ENCODE results near the gene RIMS4.
A peak's percentile ranks its signal among the peaks of the same experiment; 100 is the strongest.
"Not testable (repeated sequence)": the region's sequence is repeated elsewhere in the genome, so short reads cannot be mapped to it uniquely, and the experiment has no call there.

Gene RIMS4

DNA sequence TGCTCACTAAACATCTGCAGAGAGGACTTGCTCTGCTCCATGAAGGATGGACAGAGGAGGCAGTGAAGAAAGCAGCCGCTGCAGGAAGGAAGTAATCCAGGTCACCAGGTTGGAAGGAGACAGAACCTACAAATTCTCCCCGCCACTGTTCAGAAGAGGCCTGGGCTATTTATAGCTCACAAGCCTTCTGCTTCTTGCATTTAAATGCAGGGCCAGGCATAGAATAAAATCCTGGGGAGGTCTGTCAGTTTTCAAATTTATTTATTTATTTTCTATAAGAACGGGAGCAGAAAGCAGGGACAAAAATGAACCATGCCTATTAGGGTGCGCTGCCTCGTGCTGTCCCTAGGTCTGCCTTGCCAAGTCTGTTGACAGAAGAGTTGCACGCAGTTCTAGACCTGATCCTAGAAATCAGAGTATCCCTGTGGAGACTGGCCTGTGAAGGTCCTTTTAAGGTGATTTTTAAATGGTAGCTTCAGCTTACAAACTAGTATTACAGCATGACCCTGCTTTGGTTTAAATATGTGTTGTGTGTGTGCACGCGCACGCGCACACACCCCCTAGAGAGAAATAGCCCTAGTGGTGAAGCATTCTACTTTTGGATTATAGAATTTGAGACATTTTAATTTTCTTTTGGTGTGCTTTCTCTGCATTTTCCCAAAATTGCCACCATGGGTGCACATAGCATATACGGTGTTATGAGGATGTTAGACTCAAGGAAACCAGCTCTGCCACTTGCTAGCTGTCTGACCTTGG, 19.5 kb downstream of the RIMS4 start:
- no peak for DNase-seq

DNA sequence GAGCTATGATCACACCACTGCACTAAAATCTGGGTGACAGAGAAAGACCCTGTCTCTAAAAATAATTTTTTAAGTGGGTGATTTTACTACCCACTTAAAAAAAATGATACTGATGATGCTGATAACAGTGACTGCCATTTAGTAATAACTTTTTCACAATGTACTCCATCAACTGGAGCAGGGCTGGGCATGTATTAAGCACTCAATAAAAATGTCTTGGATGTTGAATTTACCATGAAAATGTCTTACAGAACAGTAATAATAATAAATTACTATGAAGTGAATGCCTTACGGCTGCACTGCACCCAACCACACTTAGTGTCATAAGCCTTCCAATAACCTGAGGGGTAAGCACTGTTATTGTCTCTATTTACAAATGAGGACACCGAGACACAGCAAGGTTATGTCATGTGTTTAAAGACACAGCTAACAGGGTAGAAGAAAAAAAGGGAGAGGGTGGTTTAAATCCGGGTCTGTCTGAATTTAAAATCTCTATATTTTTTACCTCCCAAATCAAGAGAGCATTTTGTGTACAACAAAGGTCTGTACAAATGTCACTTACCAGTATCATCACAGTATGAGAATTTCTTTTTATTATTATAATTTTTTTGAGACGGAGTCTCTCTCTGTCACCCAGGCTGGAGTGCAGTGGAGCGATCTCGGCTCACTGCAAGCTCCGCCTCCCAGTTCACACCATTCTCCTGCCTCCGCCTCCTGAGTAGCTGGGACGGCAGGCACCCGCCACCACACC, 21.5 kb downstream of the RIMS4 start:
- DNase-seq = no peak

- no peak for DNase-seq
These were observed 23.0 kb downstream of the RIMS4 start for GRCh38 chr20:44787299-44787698.

GRCh38 chr20:44785768-44786167, 24.6 kb downstream of the RIMS4 start:
- DNase-seq = no peak

GRCh38 chr20:44784688-44785087, 25.7 kb downstream of the RIMS4 start:
- DNase-seq = no peak

DNA sequence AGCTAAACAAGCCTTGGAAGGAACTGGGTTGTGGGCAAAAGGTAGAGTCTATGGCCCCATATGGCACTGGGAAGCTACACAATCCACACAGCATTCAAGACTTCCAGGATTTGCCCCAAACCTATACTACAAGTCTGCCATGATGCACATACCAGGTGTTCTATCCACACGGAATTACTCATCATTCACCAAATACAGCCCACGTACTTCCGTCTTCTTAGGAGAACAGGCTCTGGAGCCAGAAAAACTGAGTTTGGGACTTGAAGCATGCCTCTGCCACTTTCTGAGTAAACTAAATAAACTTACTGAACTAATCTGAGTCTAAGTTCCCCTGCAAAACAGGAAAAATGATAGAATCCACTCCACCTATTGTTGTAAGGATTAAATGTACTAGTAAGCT, 28.6 kb downstream of the RIMS4 start:
- DNase-seq = no peak

GRCh38 chr20:44781118-44781517, 29.2 kb downstream of the RIMS4 start:
- no peak for DNase-seq

DNA sequence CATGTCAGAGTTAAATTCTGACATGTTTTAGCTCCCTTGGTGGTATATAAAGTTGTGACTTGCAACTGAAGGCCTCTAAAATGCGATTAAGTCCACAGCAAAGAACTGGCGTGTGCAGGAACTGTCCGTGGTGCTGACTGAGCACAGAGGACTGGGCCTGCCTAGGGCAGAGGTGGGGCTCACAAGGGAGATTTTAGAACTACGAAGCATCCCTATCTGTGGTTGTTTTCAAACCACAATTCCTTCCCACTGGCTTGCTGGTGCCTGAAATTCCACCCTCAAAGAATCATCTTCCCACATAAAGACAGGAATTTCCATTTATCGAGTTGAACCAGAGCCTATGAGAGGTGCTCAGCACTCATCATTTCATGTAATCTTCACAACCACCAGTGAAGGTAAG, 30.1 kb downstream of the RIMS4 start:
- peak; percentile 15 for DNase-seq

GRCh38 chr20:44776980-44777379, 33.4 kb downstream of the RIMS4 start:
- DNase-seq = no peak

DNA sequence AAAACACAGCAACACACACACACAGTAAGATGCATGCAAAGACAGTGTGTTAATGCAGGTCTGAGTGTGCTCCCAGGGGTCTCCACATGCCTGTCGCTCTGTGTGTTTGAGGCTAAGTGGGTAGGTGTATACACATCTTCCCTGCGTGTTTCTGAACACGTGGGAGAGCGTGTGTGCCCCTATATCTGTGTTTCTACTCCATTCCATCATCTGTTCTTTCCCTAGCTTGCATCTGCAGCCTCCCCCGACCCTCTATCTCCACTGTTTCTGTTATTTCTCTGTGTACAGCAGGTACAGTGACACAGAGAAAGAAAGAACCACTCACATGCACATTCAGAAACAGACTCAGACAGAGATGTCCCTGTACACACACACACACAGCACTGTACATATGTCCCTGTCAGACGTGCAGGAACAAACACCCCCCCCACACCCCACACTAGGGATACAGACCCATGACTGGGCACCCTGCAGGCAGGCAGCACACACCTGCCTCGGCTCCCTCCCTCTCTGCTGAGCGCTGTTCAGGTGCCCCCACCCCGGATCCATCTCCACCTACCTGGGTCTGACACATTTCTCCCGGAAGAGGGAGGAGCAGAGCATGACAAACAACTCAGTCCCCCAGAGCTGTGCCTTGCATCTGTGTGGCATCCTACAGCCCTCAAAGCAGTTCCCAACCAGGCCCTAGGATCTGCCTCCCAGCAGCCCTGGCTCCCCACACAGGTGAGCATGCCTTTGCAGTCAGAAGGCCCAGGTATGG, 37.1 kb downstream of the RIMS4 start:
- no peak for DNase-seq

DNA sequence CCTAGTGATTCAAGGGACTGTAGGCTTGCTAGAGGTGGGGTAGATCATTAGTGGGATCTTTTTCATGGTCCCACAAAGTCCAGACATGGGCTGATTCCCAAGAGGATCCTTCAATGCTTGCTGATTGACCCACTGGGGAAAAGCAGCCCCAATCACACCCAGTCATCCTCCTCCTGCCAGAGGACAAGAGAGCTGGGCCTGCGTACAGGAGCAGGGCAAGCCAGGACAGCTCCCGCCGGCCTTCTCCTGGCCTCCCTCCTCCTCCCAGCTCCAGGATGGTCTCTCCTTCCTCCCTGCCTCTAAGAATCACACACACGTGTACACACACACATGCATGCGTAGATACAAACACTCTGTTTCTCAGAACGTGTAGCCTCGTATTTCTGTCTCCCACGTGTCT, 37.7 kb downstream of the RIMS4 start:
- DNase-seq = no peak

- no peak for DNase-seq
These were observed 39.2 kb downstream of the RIMS4 start for GRCh38 chr20:44771172-44771535.

DNA sequence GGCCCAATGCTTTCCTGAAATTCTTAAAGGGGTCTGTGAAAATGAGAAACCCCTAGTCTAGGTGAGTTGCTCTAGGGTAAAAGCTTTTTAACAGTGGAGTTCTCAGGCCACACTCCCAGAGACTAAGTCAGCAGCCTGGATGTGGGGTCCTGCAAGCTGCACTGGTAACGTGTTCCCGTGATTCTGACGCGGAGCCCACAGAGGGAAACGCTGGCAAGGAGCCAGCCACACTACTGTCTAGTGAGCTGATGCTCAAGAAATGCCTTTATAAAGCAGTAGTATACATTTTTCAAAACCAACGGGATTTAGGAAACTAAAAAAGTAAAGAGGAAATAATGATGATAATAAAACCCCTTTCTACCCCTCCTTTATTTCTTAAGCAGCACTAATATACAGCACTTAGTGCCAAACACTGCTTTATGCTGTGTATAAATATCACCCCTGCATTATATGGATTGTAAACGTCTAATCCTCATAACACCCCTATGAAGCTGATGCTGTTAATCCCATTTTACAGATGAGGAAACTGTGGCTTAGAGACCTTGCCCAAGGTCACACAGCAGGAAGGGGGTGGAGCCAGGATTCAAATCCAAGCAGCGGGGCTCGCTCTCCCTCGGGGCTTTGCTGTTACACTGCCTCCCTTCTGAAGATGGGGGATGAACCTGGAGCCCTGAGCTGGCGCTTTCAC, 39.7 kb downstream of the RIMS4 start:
- DNase-seq = no peak

GRCh38 chr20:44769481-44769863, 40.9 kb downstream of the RIMS4 start:
- no peak for DNase-seq

GRCh38 chr20:44768854-44769480, 41.4 kb downstream of the RIMS4 start:
- DNase-seq = no peak

- DNase-seq = no peak
These were observed 42.1 kb downstream of the RIMS4 start for GRCh38 chr20:44768256-44768655.

- DNase-seq = no peak
These were observed 44.5 kb downstream of the RIMS4 start for GRCh38 chr20:44765701-44766347.

DNA sequence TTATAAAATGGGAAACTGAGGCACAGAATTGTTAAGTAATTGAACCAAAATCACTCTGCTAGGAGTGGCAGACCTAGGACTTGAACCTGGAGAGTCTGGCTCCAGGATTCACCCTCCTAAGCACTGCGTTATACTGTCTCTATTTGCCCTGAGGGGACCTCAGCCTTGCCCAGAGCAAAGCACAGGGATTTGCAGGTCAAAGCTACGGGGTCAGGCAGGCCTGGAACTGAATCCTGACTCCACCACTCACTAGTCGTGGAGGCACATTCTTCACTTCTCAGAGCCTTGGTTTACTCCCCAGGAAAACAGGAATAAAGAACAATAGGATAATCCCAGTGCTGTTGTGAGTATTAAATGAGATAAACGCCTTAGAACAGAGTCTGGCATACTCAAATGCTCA, 45.3 kb downstream of the RIMS4 start:
- DNase-seq = no peak

GRCh38 chr20:44763798-44764197, 46.5 kb downstream of the RIMS4 start:
- not testable (repeated sequence) for DNase-seq

- no peak for DNase-seq
These were observed 47.7 kb downstream of the RIMS4 start for GRCh38 chr20:44762466-44763140.

GRCh38 chr20:44761423-44761822, 48.9 kb downstream of the RIMS4 start:
- DNase-seq = no peak

DNA sequence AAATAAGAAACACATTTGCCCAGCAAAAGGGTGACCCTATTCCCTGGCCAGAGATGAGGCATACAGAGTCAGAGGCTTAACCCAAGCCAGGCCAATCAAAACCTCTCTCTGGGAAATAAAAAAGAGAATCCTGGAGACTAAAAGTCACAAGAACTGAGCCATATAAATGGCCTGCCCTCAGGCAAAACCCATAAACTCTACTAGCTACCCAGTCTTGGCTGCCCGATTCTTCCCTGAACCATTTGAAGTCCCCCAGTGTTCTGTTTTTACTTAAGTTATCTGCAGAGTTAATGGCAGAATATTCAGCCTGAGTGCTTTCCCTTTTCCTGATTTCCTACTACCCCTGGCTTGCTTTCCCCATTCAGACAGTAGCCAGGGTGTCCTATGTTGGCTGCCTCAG, 50.8 kb downstream of the RIMS4 start:
- DNase-seq = no peak

Data from T1000 (cell line).